ENCODE data around the gene AFF3. TPM values are rescaled to one million over a fixed set of nuclear protein-coding genes. Genes with fewer than 3 reads are reported as not detected.

Gene AFF3
- total and polyA plus RNA-seq, 3 donors from 2014 or later = 18.0 to 34.4 (median 27.1) TPM

DNA sequence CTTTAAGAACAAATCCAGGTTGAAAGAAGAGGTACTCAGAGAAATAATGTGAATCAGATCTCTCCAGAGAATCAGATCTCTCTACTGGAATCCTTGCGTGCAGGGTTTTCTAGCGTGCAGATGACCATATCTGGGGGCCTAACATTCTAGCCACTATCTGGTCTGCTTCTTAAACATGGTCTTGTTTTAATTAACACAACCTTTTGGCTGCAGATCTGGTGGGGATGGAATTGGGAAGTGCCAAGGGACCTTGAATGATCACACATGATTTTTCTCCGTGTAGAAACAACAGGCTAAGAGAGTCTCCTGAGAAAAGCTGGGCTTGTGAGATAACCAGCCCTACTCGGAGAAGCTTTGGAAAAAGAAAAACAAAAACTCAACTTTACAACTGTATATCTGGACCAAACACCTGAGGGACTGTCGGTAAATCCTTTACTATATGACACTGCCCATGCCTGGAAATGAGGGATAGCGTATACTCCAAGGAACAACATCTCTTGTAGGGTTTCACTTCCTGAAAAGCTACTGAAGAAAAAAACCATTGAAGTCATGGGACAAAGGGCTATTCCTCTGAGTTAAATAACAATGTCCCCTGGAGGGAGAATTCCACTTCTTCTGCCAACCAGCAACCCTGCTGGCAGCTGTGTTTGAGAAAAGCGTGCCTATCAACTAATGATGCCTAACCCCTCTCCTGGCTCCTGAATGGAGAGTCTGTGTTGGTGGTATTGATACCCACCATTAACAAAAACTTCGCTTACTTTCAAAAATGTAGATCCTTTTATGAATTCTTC is 481.6 kb downstream of the AFF3 start:
- H3K27ac ChIP-seq = no peak overlapping the region
- no peaks in the 10 kb centered on the region for H3K36me3 ChIP-seq (ENCODE audit: low read depth, missing control alignments)
- no peaks in the 10 kb centered on the region for H3K4me1 ChIP-seq
- no peaks in the 10 kb centered on the region for H3K27me3 ChIP-seq
- no peak overlapping the region for H3K4me3 ChIP-seq
- TF ChIP-seq, protein P1, sequence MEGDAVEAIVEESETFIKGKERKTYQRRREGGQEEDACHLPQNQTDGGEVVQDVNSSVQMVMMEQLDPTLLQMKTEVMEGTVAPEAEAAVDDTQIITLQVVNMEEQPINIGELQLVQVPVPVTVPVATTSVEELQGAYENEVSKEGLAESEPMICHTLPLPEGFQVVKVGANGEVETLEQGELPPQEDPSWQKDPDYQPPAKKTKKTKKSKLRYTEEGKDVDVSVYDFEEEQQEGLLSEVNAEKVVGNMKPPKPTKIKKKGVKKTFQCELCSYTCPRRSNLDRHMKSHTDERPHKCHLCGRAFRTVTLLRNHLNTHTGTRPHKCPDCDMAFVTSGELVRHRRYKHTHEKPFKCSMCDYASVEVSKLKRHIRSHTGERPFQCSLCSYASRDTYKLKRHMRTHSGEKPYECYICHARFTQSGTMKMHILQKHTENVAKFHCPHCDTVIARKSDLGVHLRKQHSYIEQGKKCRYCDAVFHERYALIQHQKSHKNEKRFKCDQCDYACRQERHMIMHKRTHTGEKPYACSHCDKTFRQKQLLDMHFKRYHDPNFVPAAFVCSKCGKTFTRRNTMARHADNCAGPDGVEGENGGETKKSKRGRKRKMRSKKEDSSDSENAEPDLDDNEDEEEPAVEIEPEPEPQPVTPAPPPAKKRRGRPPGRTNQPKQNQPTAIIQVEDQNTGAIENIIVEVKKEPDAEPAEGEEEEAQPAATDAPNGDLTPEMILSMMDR (IDR thresholded peaks at IDR 0.05) = no peak
- TF ChIP-seq POLR2A (IDR thresholded peaks at IDR 0.05) = no peak
- no peak for DNase-seq
- no peaks in the 10 kb centered on the region for H3K9me3 ChIP-seq
- WGBS, 2 donors = 76 to 82% methylated on average over 8 of the region's 8 CpGs
- intact Hi-C loops (cut with DNase I; ENCODE audit: low total_unique reads) = no loop called here

DNA sequence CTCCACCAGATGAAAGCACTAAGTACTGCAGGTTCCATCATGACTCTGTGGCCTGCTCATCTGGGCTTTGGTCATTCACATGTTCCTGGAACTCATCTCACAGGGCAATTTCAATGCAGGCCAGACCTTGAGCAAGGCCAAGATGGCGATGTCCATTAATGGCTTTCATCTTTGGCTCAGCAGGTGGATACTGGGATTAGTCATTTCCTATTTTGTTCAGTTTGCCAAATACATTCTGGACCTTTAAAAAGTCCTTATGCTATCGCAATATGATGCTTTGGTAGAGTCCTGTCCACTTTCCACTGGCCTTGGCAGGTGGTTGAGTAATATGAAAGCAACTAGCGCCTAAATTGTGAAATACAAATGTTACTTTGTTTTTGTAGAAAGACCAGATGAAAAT is 482.5 kb downstream of the AFF3 start:
- no peaks in the 10 kb centered on the region for H3K27me3 ChIP-seq
- no peaks in the 10 kb centered on the region for H3K36me3 ChIP-seq (ENCODE audit: low read depth, missing control alignments)
- H3K9me3 ChIP-seq = no peaks in the 10 kb centered on the region
- intact Hi-C loops (cut with DNase I; ENCODE audit: low total_unique reads) = no loop called here
- H3K4me3 ChIP-seq = no peak overlapping the region
- no peak for DNase-seq
- no peaks in the 10 kb centered on the region for H3K4me1 ChIP-seq
- H3K27ac ChIP-seq = no peak overlapping the region
- TF ChIP-seq, protein P1 (IDR thresholded peaks at IDR 0.05) = no peak
- no peak for TF ChIP-seq POLR2A (IDR thresholded peaks at IDR 0.05)
- 84 to 91% methylated on average over 3 of the region's 3 CpGs for WGBS, 2 donors

DNA sequence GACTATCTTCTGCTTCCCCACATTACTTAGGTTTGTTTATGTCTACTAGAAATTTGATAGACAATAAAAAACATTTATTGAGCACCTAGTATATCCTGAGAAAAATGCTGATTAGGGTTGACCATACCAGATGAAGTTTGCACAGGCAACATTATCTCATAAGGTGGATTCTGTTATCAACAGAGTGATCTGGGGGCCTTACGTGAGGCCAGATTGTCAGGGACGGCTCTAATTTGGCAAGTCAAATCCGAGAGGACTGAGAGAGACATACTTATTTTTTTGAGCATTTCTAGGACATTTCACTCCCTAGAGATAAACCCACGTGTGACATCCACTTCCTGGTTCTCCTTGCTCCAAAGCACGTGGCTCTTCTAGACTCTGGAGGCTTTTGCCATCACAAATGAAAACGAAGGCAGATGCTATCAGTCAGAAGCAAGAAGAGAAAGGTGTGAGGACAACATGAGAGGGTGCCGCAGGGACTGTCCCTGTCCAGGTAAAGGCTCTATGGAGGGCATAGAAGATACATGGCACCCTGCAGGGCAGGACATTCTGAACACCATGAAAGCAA is 484.6 kb downstream of the AFF3 start:
- 68 to 70% methylated on average over 7 of the region's 7 CpGs for whole genome bisulfite sequencing, 2 donors
- DNase-seq = no peak
- H3K36me3 ChIP-seq (ENCODE audit: low read depth, missing control alignments) = no peaks in the 10 kb centered on the region
- TF ChIP-seq, protein P1 (IDR thresholded peaks at IDR 0.05) = no peak
- no peak for TF ChIP-seq POLR2A (IDR thresholded peaks at IDR 0.05)
- H3K4me3 ChIP-seq = no peak overlapping the region
- no peaks in the 10 kb centered on the region for H3K4me1 ChIP-seq
- no peaks in the 10 kb centered on the region for H3K9me3 ChIP-seq
- no peaks in the 10 kb centered on the region for H3K27me3 ChIP-seq
- intact Hi-C loops (cut with DNase I; ENCODE audit: low total_unique reads) = no loop called here
- no peak overlapping the region for H3K27ac ChIP-seq

DNA sequence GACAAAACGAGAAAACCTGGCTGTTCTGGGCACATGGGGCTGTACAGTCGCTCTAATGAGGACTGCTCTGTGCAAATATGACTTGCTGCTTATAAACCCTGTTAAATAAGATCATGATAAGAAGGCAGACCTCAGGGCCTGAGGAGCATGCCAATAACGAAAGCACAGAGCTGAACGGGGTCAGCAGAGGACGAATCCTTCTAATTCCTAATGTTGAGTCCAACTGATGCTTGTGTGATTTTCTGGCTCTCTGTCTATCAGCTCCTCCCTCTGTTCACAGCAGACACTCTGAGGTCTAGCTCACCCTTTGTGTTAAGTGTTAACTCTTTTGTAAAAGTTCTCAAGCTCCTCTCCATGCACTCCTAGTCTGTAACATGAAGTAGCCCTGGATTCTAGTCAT is 485.4 kb downstream of the AFF3 start:
- Histone ChIP-seq H3K36me3 (ENCODE audit: low read depth, missing control alignments) (no peaks in the 10 kb centered on the region), H3K4me3 (no peak overlapping the region), H3K27ac (no peak overlapping the region), H3K27me3 (no peaks in the 10 kb centered on the region), H3K4me1 (no peaks in the 10 kb centered on the region), H3K9me3 (no peaks in the 10 kb centered on the region)
- 37 to 44% methylated on average over 5 of the region's 5 CpGs for WGBS, 2 donors
- intact Hi-C loops (cut with DNase I; ENCODE audit: low total_unique reads) = no loop called here
- TF ChIP-seq POLR2A (IDR thresholded peaks at IDR 0.05) = no peak
- TF ChIP-seq, protein P1 (IDR thresholded peaks at IDR 0.05) = no peak
- no peak for DNase-seq
